Liver (tissue), 3 donors: ENCODE measurements around the gene HLA-DRB1.

Experiments
- CTCF ChIP-seq: fragments of 150-350 bp; IDR thresholded peaks from 2 replicates; pipeline ENCODE4 v1.5.1; 2017; ENCODE audit warnings: improper control_type of control experiment, low read depth, low read length; ENCODE audit not compliant: missing input control
- EGR1 ChIP-seq, 2 donors: IDR thresholded peaks; 2 replicates each; pipeline ENCODE4 v1.6.1; 2016 to 2018; ENCODE audit warnings: antibody characterized with exemption in 2 of 2, low read depth in 2 of 2
- GABPA ChIP-seq, 2 donors: IDR thresholded peaks in 1 of 2; conservative IDR thresholded peaks in 1 of 2; 2 replicates each; pipeline ENCODE4 v1.6.1; 2016; ENCODE audit warnings: antibody characterized with exemption in 2 of 2, mild to moderate bottlenecking in 1 of 2, moderate library complexity in 1 of 2
- SP1 ChIP-seq: IDR thresholded peaks from 2 replicates; pipeline ENCODE4 v1.6.1; 2018; ENCODE audit warnings: antibody characterized with exemption, mild to moderate bottlenecking
- donor health status: healthy.
- donor health status: healthy.

GRCh38 chr6:32615885-32616532, 26.4 kb upstream of the HLA-DRB1 start:
- TF ChIP-seq GABPA (IDR thresholded peaks at IDR 0.05 in 1 of 2, conservative IDR thresholded peaks at IDR 0.05 in 1 of 2): no peak
- no peak for TF ChIP-seq CTCF
- no peak for TF ChIP-seq EGR1 (IDR thresholded peaks at IDR 0.05; ENCODE audit: low read depth in 2 of 2)
- TF ChIP-seq SP1: no peak
